Endothelial cell of umbilical vein (primary cell): ENCODE results near the gene METTL8. TPM values are rescaled to one million over a fixed set of nuclear protein-coding genes. Genes with fewer than 3 reads are reported as not detected.

Experiments used
- BruUV-seq: library from RNA; stranded (reverse); fragments of 400-500 nt; replicated peaks from 2 replicates; lab custom pipeline; 2021; lab: Mats Ljungman, UMichigan
- CTCF ChIA-PET: fragments of 300-600, 350-600 bp; sonication (Branson Sonifier 250); formaldehyde crosslinking; loops from one replicate; lab custom pipeline; 2021; ENCODE audit warnings: antibody characterized with exemption, inconsistent platforms; lab: Charles Lee
- POLR2A ChIA-PET: fragments of 300-600, 350-600 bp; sonication (Branson Sonifier 250); formaldehyde crosslinking; loops from one replicate; lab custom pipeline; 2021; ENCODE audit warnings: antibody characterized with exemption, inconsistent platforms; lab: Charles Lee
- DNase-seq: peaks from one replicate; pipeline ENCODE4 v3.0.0-alpha.2; 2011; ENCODE audit warnings: low read depth, low spot score
- FAIRE-seq: peaks from 2 replicates; lab custom pipeline; 2011; peaks lifted over from hg19 to GRCh38; lab: Jason Lieb, UNC
- H2AFZ ChIP-seq: 2 replicates; pipeline ENCODE4 v1.6.0; 2012; ENCODE audit warnings: low read depth, low read length, control low read depth, inconsistent platforms
- H3K27ac ChIP-seq: 2 replicates; pipeline ENCODE4 v1.5.1; 2011; ENCODE audit warnings: low read depth, mild to moderate bottlenecking, control low read depth, low read length, moderate library complexity; ENCODE audit not compliant: insufficient read depth
- H3K27me3 ChIP-seq, 2 experiments: 2 replicates each; pipeline versions ENCODE4 v1.6.0 to v1.6.1; 2011; ENCODE audit warnings: low read length in 2 of 2, mixed read lengths in 1 of 2; ENCODE audit not compliant: control insufficient read depth in 2 of 2, insufficient read depth in 2 of 2
- H3K36me3 ChIP-seq, 2 experiments: 2 replicates in 1 of 2; 3 replicates in 1 of 2; pipeline ENCODE4 v1.5.1; 2011; ENCODE audit warnings: low read length in 2 of 2, mild to moderate bottlenecking in 1 of 2, moderate library complexity in 1 of 2; ENCODE audit not compliant: control insufficient read depth in 2 of 2, insufficient read depth in 2 of 2; ENCODE audit errors: extremely low read depth in 1 of 2
- H3K4me1 ChIP-seq: 3 replicates; pipeline ENCODE4 v1.5.1; 2011; ENCODE audit warnings: mild to moderate bottlenecking, low read length; ENCODE audit not compliant: control insufficient read depth, insufficient read depth; ENCODE audit errors: extremely low read depth
- H3K4me2 ChIP-seq: 2 replicates; pipeline ENCODE4 v1.6.1; 2011; ENCODE audit warnings: low read length, control low read depth, mixed read lengths; ENCODE audit not compliant: insufficient read depth
- H3K4me3 ChIP-seq, 3 experiments: fragments of 200-600 bp in 1 of 3; sonication (generic), shearing (Covaris generic) in 1 of 3; replicated peaks in 1 of 3; 2 replicates each; pipeline ENCODE4 v1.5.1; 2011 to 2016; ENCODE audit warnings: control low read depth in 3 of 3, low read length in 3 of 3, mild to moderate bottlenecking in 2 of 3, inconsistent platforms in 1 of 3, low read depth in 1 of 3, moderate library complexity in 1 of 3; ENCODE audit not compliant: insufficient read depth in 1 of 3
- H3K79me2 ChIP-seq: 2 replicates; pipeline ENCODE4 v1.6.0; 2012; ENCODE audit warnings: low read length, inconsistent platforms; ENCODE audit not compliant: control insufficient read depth, insufficient read depth
- H3K9ac ChIP-seq: replicated peaks from 2 replicates; pipeline ENCODE3; 2011; ENCODE audit warnings: low read length, control low read depth; ENCODE audit not compliant: insufficient read depth; ENCODE audit errors: extremely low read depth
- H3K9me1 ChIP-seq: replicated peaks from 3 replicates; pipeline ENCODE4 v1.6.0; 2011; ENCODE audit warnings: mild to moderate bottlenecking, low read length; ENCODE audit not compliant: control insufficient read depth, insufficient read depth; ENCODE audit errors: extremely low read depth
- H3K9me3 ChIP-seq: replicated peaks from 2 replicates; pipeline ENCODE4 v1.5.1; 2012; ENCODE audit warnings: low read length, inconsistent platforms; ENCODE audit not compliant: control insufficient read depth, insufficient read depth
- H4K20me1 ChIP-seq: replicated peaks from 2 replicates; pipeline ENCODE3; 2011; ENCODE audit warnings: mild to moderate bottlenecking, low read length; ENCODE audit not compliant: control insufficient read depth, insufficient read depth; ENCODE audit errors: extremely low read depth
- CTCF ChIP-seq, 2 donors: IDR thresholded peaks; 1 replicate in 1 of 2; 2 replicates in 1 of 2; pipeline ENCODE4 v1.5.1; 2011; ENCODE audit warnings: low read length in 2 of 2, mild to moderate bottlenecking in 2 of 2, moderate library complexity in 2 of 2, control low read depth in 1 of 2, inconsistent platforms in 1 of 2, low read depth in 1 of 2; ENCODE audit not compliant: insufficient read depth in 1 of 2; ENCODE audit errors: extremely low read depth in 1 of 2
- EZH2 ChIP-seq: IDR thresholded peaks from 2 replicates; pipeline ENCODE4 v1.6.1; 2012; ENCODE audit warnings: borderline replicate concordance, low read depth, mild to moderate bottlenecking, moderate library complexity, low read length, inconsistent platforms; ENCODE audit not compliant: severe bottlenecking
- FOS ChIP-seq: IDR thresholded peaks from 2 replicates; pipeline ENCODE4 v1.6.1; 2011; ENCODE audit warnings: mild to moderate bottlenecking, low read length, moderate library complexity, borderline replicate concordance; ENCODE audit not compliant: insufficient read depth
- GATA2 ChIP-seq: IDR thresholded peaks from 2 replicates; pipeline ENCODE4 v1.7.0; 2011; ENCODE audit warnings: low read depth, mild to moderate bottlenecking, moderate library complexity, mixed read lengths, low read length; ENCODE audit not compliant: insufficient read length, insufficient read depth
- JUN ChIP-seq: IDR thresholded peaks from 2 replicates; pipeline ENCODE4 v1.6.1; 2011; ENCODE audit warnings: borderline replicate concordance, low read depth; ENCODE audit not compliant: insufficient read length, insufficient read depth
- POLR2A ChIP-seq: IDR thresholded peaks from 2 replicates; pipeline ENCODE4 v1.6.1; 2012; ENCODE audit warnings: low read depth, mild to moderate bottlenecking, control low read depth, low read length
- POLR2AphosphoS5 ChIP-seq: IDR thresholded peaks from 2 replicates; pipeline ENCODE4 v1.6.1; 2012; ENCODE audit warnings: low read depth, mild to moderate bottlenecking, control low read depth, low read length, moderate library complexity; ENCODE audit not compliant: insufficient read depth
- dilution Hi-C: fragments of 300-500 bp; cut with MboI; formaldehyde crosslinking; loops from one replicate; pipeline ENCODE4 v1.15.0; 2019; ENCODE audit warnings: low sequenced_read_pairs; ENCODE audit not compliant: extremely low pct_ligation_motif_present
- intact Hi-C: fragments of 100-400 bp; cut with micrococcal nuclease; formaldehyde crosslinking; loops from one replicate; pipeline ENCODE4 v1.10.0; 2022
- polyA plus RNA-seq, 4 experiments: library from polyadenylated mRNA; depleted of rRNA in 3 of 4; stranded (reverse) in 3 of 4; unstranded in 1 of 4; fragments of >200 nt; gene quantifications; 2 replicates each; pipeline versions ENCODE4 v1.2.1 to v1.2.3, GENCODE V29; 2011 to 2012; ENCODE audit warnings: missing spikeins in 1 of 4
- total RNA-seq: library from RNA; stranded (reverse); gene quantifications from 2 replicates; pipeline ENCODE4 v1.2.3, GENCODE V29; 2021
- TF ChIP-seq, protein P1 (sequence below): IDR thresholded peaks from 2 replicates; pipeline ENCODE4 v1.6.1; 2011; ENCODE audit not compliant: insufficient read depth, insufficient read length

METTL8 gene
- total and polyA plus RNA-seq, 2 donors (not counting 3 experiments of a cell fraction or from before 2014, with no cell fraction given): 7.0 to 20.2 TPM

DNA sequence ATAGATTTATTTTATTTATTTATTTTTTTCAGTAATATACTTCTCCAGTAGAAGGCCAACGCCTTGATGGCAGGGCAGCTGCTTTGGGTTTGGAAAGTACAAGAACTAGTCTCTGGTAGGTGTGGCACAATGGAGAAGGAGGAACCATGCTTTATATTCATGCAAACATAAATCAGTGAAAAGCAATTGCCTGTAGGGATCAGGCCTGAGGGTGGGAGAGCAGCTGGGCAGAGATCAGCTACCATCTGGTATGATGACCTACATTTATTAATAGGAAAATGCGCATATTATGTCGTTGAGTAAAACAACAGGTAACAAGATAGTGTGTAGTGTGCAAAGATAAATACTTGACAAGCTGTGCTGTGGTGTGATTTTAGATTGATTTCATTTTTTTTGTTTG, 152.7 kb downstream of the METTL8 start:
- H3K27ac ChIP-seq: no peak overlapping the region
- no peaks in the 10 kb centered on the region for H3K4me1 ChIP-seq
- H3K27me3 ChIP-seq: no peaks in the 10 kb centered on the region
- no peak overlapping the region for H3K4me3 ChIP-seq
- no TSS peak for BruUV-seq
- H4K20me1 ChIP-seq: no peaks in the 10 kb centered on the region
- CTCF ChIA-PET: no interaction called here
- no peaks in the 10 kb centered on the region for H3K9me3 ChIP-seq
- H3K36me3 ChIP-seq: no peaks in the 10 kb centered on the region
- dilution Hi-C loops: no loop called here
- FAIRE-seq (no peak), DNase-seq (no peak)
- POLR2A ChIA-PET: no interaction called here
- H3K9ac ChIP-seq: no peak overlapping the region
- H2AFZ ChIP-seq: no peak overlapping the region
- TF ChIP-seq JUN (no peak), POLR2A (no peak), GATA2 (no peak), EZH2 (no peak), POLR2AphosphoS5 (no peak), FOS (no peak), CTCF (IDR thresholded peaks at IDR 0.05; ENCODE audit: extremely low read depth in 1 of 2, insufficient read depth in 1 of 2, low read depth in 1 of 2, low read length in 2 of 2) (no peak)
- TF ChIP-seq, protein P1, sequence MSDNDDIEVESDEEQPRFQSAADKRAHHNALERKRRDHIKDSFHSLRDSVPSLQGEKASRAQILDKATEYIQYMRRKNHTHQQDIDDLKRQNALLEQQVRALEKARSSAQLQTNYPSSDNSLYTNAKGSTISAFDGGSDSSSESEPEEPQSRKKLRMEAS: no peak
- H3K79me2 ChIP-seq: no peaks in the 10 kb centered on the region
- intact Hi-C loops: no loop called here
- no peak overlapping the region for H3K4me2 ChIP-seq
- no peaks in the 10 kb centered on the region for H3K9me1 ChIP-seq
